ENCODE results near the gene TRIM56.
"Not testable (repeated sequence)": the region's sequence is repeated elsewhere in the genome, so short reads cannot be mapped to it uniquely, and the experiment has no call there.

Gene TRIM56

DNA sequence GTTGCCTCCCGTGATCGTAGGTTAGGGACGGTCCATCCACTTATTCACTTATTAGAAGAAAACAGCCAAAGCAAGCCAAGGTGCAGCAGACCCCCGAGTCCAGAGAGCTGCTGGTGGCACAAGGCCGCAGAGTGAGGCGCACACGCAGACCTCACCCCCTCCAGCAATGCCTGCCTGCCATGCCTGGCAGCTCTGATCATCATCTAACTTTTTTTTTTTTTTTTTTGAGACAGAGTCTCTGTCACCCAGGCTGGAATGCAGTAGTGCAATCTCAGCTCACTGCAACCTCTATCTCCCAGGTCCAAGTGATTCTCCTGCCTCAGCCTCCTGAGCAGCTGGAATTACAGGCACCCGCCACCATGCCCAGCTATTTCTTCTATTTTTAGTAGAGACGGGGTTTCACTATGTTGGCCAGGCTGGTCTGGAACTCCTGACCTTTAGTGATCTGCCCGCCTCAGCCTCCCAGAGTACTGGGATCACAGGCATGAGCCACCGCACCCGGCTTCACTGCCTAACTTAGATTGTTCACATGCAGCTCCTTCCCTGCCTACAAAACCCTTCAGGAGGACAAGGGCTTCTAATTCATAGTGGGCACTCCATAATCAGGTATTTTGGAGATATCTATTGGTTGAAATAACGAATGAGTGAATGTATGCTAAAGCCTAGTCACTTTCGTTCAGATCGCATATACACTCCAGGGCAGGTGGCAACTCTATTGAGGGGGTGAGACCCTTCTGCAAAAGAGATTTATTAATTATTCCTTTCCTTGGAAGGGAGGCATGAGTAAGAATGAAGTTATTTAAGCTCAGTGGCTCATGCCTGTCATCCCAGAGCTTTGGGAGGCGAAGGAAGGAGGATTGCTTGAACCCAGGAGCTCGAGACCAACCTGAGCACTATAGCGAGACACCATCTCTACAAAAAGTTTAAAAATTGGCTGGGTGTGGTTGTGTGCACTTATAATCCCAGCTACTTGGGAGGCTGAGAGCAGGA lies 15.9 kb downstream of the TRIM56 start:
- TF ChIP-seq, protein P1, sequence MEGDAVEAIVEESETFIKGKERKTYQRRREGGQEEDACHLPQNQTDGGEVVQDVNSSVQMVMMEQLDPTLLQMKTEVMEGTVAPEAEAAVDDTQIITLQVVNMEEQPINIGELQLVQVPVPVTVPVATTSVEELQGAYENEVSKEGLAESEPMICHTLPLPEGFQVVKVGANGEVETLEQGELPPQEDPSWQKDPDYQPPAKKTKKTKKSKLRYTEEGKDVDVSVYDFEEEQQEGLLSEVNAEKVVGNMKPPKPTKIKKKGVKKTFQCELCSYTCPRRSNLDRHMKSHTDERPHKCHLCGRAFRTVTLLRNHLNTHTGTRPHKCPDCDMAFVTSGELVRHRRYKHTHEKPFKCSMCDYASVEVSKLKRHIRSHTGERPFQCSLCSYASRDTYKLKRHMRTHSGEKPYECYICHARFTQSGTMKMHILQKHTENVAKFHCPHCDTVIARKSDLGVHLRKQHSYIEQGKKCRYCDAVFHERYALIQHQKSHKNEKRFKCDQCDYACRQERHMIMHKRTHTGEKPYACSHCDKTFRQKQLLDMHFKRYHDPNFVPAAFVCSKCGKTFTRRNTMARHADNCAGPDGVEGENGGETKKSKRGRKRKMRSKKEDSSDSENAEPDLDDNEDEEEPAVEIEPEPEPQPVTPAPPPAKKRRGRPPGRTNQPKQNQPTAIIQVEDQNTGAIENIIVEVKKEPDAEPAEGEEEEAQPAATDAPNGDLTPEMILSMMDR (conservative IDR thresholded peaks at IDR 0.05; ENCODE audit: low read depth, low read length), result no peak
- DNase-seq (ENCODE audit: low read depth), result no peak
- no peak overlapping the region for H3K4me3 ChIP-seq (ENCODE audit: low read length)

DNA sequence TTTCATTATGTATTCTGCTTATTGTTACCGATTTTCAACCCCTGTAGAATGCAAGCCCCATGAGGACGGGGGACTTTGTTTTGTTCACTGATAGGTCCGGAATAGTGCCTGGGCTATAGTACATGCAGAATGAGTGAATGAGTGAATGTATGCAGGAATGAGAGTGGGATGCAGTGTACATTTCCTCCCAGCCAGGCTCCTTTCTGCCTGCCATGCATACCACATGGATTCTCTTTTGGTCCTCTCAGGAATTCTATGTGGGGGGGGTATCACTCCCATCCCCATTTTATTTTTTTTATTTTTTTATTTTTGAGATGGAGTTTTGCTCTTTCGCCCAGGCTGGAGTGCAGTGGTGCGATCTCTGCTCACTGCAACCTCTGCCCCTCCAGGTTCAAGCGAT lies 16.7 kb downstream of the TRIM56 start:
- TF ChIP-seq, protein P1 (conservative IDR thresholded peaks at IDR 0.05; ENCODE audit: low read depth, low read length), result no peak
- H3K4me3 ChIP-seq (ENCODE audit: low read length), result no peak overlapping the region
- DNase-seq (ENCODE audit: low read depth), result no peak

DNA sequence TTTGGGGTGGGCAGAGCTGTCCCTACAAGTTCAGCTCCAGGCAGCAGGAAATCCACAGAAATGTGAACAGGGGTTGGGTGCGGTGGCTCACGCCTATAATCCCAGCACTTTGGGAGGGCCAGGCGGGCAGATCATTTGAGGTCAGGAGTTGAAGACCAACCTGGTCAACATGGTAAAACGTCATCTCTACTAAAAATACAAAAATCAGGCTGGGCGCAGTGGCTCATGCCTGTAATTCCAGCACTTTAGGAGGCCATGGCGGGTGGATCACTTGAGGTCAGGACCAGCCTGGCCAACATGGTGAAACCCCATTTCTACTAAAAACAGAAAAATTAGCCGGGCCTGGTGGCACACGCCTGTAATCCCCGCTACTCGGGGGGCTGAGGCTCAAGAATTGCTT lies 18.4 kb downstream of the TRIM56 start:
- not testable (repeated sequence) for H3K4me3 ChIP-seq (ENCODE audit: low read length); DNase-seq (ENCODE audit: low read depth)

DNA sequence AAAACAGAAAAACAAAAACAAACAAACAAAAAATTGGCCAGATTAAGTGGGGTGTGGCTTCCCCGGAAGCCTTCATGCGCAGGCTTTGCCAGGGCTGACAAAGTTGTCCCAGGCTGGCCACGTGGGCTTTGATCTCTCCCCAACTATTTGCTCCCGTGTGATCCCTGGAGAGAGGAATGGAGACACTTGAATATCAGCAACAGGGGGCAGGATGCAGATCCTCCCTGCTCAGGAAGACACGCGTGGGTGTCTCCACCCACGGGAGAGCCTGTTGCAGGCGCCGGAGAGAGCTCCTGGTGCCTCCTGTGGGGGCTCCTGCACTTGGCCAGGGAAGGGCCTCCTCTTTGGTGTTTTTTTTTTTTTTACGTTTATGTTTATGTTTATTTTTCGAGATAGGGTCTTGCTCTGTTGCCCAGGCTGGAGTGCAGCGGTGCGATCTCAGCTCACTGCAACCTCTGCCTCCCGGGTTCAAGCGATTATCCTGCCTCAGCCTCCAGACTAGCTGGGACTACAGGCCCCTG lies 19.0 kb downstream of the TRIM56 start:
- H3K4me3 ChIP-seq (ENCODE audit: low read length), result no peak overlapping the region
- no peak for DNase-seq (ENCODE audit: low read depth)
- TF ChIP-seq, protein P1 (conservative IDR thresholded peaks at IDR 0.05; ENCODE audit: low read depth, low read length), result no peak

DNA sequence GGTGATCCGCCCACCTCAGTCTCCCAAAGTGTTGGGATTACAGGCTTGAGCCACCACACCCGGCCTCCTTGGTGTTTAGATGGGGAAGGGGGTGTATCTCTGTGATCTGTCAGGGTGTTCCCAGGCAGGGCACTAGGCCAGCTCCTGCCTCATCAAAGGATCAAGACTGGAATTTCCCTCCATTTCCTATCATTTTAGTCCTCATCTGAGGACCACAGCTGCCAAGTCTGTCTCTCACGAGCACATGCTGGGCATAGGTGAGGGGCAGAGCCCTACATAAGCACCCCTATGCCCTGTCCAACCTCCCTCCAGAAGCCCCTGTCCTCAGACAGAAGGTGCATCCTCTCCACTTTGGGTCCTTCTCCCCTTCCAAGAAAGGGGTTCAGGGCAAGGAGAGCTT lies 19.5 kb downstream of the TRIM56 start:
- H3K4me3 ChIP-seq (ENCODE audit: low read length), result no peak overlapping the region
- TF ChIP-seq, protein P1 (conservative IDR thresholded peaks at IDR 0.05; ENCODE audit: low read depth, low read length), result no peak
- DNase-seq (ENCODE audit: low read depth), result no peak

DNA sequence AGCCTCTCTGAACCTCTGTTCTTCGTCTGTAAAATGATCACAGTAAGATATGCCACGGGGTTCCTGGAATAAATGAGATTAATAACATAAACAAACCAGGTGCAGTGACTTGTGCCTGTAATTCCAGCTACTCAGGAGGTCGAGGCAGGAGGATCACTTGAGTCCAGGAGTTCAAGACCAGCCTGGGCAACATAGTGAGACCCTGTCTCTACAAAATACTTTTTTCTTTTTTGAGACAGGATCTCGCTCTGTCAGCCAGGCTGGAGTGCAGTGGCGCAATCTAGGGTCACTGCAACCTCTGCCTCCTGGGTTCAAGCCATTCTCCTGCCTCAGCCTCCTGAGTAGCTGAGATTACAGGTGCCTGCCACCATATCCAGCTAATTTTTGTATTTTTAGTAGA lies 20.0 kb downstream of the TRIM56 start:
- not testable (repeated sequence) for DNase-seq (ENCODE audit: low read depth)

DNA sequence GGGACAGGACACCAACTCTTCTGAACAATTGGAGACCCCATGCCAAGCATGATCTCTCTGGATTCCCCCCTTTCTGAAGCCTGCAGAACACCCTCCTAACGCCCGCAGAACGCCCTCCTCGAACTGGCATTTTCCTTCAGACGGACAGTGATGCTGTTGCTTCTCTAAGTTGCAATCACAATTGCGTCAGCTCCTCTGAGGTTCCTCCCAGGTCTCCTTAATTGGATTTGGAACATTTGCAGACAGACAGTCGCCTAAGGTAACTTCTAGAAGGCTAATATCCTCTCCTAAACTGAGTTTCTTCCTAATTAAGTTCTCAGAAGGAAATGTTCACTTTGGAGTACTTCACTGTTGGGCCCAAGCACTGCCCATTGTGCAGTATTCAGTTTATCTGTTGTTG lies 21.1 kb downstream of the TRIM56 start:
- TF ChIP-seq, protein P1 (conservative IDR thresholded peaks at IDR 0.05; ENCODE audit: low read depth, low read length), result no peak
- no peak overlapping the region for H3K4me3 ChIP-seq (ENCODE audit: low read length)
- no peak for DNase-seq (ENCODE audit: low read depth)

More for the DNA sequence above, 20.0 kb downstream of the TRIM56 start:
- H3K4me3 ChIP-seq (ENCODE audit: low read length), result not testable (repeated sequence)

DNA sequence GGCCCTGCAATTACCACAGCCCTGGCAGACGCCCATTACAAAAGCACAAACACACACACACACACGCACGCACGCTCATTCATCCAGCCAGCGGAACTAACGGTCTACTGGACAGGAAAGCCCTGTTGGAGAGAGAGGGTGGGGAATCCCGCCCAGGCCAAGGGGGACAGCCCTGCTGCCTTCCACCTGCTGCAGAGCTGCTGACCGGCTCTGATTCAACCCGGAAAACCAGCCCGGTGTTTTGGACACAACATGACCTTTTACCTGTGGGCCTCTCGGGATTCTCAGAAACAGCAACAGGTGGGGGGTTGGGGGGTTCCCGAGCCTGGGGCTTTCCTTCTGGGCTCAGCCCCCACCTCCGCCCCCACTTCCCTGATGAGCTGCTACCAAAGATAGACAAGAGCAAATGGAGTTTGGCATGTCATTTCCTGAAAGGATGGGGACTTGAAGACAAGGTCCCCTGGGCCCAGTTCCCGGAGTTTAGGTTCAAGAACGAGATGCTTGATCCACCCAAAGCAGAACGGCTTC lies 23.1 kb downstream of the TRIM56 start:
- no peak for DNase-seq (ENCODE audit: low read depth)
- no peak overlapping the region for H3K4me3 ChIP-seq (ENCODE audit: low read length)
- TF ChIP-seq, protein P1 (conservative IDR thresholded peaks at IDR 0.05; ENCODE audit: low read depth, low read length), result no peak
